NCI-H2227 (cell line): Measurements from ENCODE around the gene KCNC3.
A peak's percentile ranks its signal among the peaks of the same experiment; 100 is the strongest.

ENCODE experiments used
- DNase-seq: peaks from one replicate; lab custom pipeline; 2025; ENCODE audit not compliant: unreplicated experiment; lab: John Stamatoyannopoulos, UW

The KCNC3 gene

GRCh38 chr19:50328224-50328872 is 829 bp downstream of the KCNC3 start:
- peak; percentile 66 for DNase-seq

GRCh38 chr19:50327461-50328223 is 1.5 kb downstream of the KCNC3 start:
- no peak for DNase-seq

- DNase-seq = no peak
These were observed 2.2 kb downstream of the KCNC3 start for GRCh38 chr19:50327013-50327412.

GRCh38 chr19:50326101-50326664 is 3.0 kb downstream of the KCNC3 start:
- DNase-seq = no peak

DNA sequence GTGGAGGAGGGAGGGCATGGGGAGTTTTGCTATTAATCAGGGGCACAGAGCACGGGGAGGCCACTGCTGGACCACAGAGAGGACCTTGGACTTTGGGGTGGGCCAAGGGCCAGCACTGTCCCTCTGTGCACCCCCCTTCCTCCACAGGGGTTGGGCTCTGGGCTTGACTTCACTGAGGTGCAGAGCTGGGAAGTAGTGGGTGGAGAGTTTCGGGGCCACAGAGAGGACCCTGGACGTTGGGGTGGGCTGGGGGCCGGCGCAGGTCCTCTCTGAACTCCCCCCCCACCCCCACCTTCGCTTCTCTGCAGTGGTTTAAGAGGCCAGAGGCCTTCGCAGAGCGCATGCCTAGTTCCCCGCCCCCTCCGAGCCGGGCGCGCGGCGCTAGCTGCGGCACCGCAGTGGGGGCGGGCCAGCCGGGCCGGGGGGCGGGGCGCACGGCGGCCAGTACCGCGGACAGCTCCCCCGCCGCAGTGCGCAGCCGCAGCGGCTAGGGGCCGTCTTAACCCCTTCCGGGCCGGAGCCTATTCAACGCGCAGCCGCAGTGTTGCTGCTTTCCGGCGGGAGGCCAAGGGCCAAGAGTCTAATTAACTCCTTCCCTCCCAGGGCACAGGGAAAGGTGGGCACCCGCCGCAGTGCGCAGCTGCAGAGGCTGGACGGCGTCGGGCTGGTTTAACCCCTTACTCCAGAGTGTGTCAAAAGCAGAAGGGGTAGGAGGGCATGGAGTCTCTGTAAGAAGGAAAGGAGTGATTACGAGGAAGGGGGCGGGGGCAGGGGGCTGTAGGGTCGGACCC is 3.7 kb downstream of the KCNC3 start:
- DNase-seq = peak; percentile 94

- no peak for DNase-seq
These were observed 4.8 kb downstream of the KCNC3 start for GRCh38 chr19:50324331-50324730.

DNA sequence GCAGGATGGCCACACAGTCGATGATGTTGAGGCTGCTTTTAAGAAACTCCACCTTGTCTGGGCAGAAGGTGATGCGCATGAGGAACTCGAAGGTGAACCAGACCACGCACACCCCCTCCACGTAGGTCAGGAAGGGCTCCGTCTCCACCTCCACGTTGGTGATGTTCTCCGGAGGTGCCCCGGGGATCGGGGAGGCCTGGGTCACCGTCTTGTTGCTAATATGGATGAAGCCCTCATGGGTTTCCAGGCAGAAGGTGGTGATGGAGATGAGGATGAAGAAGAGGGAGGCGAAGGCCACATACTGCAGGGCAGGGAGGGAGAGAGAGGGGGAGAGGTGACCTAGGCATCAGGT is 5.4 kb downstream of the KCNC3 start:
- DNase-seq = no peak

DNA sequence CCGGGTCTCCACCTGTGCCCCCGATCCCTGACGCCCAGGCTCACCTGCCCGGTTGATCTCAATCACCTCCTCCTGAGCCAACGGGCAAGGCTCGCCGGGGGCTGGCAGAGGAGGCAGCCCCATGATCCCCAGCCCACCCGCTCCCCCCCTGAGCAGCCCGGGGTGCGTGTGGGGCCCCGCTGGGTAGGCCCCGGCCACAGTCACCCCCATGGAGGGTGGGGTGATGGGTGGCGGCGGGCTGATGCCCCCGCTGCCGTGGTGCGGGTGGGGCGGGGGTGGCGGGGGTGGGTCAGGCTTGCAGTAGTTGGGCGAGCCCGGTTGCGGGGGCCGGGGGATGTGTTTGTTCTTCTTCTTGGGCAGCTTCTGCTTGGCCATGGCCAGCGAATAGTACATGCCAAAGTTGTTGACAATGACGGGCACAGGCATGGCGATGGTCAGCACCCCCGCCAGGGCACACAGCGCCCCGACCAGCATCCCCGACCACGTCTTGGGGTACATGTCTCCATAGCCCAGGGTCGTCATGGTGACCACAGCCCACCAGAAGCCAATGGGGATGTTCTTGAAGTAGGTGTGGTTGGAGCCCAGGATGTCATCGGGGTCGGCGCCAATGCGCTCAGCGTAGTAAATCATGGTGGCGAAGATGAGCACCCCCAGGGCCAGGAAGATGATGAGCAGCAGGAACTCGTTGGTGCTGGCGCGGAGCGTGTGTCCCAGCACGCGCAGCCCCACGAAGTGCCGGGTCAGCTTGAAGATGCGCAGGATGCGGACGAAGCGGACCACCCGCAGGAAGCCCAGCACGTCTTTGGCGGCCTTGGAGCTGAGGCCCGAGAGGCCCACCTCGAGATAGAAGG is 6.0 kb downstream of the KCNC3 start:
- no peak for DNase-seq

GRCh38 chr19:50322234-50322633 is 6.9 kb downstream of the KCNC3 start:
- no peak for DNase-seq

DNA sequence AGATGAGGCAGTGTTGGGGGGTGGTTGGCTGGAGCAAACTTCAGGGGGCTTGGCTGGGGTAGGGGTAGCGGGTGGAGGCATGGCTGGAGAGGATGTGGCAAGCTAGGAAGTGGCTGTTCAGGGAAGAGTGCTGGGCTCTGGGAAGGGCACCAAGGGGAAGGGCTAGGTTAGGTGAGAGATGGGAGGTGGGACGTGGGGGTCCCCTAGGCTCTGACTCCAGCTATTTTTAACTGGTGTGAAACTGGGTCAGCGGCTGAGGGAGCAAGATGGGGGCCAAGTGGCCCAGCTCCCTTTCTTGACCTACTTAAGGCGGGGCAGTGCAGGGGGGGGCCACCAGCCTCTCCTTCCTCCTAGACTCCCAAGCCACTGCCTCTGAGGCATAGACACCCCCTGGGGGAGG is 7.3 kb downstream of the KCNC3 start:
- DNase-seq = no peak

DNA sequence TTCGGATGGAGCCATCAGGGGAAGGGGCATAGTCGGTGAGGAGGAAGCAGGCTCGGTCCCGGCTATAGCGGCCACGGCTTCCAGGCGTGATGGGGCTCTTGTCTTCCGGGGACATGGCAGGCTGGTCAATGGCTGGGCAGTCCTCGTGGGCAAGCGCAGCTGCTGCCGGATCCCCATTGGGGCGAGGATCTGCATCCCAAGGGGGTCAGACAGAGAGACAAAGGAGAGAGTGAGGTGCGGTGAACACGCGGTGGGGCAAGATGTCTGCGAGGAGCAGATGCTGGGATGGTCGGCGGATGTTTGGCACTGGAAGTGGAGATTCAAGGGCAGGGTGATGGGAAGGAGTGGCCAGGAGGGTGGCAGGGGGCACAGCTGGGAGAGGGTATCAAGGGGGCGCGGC is 8.6 kb downstream of the KCNC3 start:
- DNase-seq = no peak

GRCh38 chr19:50320051-50320450 is 9.1 kb downstream of the KCNC3 start:
- DNase-seq = no peak

DNA sequence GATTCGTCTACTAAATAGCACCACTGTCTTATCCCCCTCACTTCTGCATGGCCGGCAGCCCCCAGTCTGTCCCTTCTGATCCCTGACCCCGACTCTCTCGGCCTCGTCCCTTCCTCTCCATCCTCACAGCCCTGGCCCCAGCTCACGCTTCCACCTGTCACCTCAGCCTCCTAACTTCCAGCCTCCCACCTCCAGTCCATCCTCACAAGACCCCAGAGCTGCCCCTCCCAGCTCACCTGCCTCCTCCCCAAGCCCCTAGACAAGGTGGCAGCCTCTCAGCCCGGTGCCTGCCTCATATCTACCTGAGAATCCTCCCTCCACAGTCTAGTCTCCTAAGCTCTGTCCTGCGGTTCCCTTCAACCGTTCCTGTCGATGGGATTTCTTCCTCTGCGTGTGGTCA is 10.0 kb downstream of the KCNC3 start:
- no peak for DNase-seq

DNA sequence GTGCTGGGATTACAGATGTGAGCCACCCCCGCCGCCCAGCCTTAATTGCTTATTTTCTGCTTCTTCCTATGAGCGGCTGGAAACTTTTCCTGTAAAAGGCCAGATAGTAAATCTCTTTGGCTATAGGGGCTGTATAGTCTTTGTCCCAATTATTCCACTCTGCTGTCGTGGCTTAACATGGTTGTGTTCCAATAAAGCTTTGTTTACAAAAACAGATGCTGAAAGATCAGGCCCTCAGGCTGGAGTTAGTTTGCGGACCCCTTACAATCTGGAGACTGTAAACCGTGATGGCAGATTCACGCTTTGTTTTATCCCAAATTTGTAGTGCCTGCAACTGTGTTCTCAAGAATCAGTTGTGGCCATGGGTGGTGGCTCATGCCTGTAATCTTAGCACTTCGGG is 10.7 kb downstream of the KCNC3 start:
- DNase-seq = no peak

GRCh38 chr19:50317115-50317514 is 12.1 kb downstream of the KCNC3 start:
- DNase-seq = no peak

- DNase-seq = peak; percentile 89
These were observed 13.3 kb downstream of the KCNC3 start for GRCh38 chr19:50315773-50316448.

- DNase-seq = peak; percentile 61
These were observed 14.2 kb downstream of the KCNC3 start for GRCh38 chr19:50314724-50315708.

- peak; percentile 58 for DNase-seq
These were observed 15.2 kb downstream of the KCNC3 start for GRCh38 chr19:50313812-50314536.
